GM20000 (cell line): ENCODE measurements around the gene MTHFS.

Experiments
- DNase-seq: peaks from one replicate; pipeline ENCODE4 v3.0.0; 2012; ENCODE audit warnings: low spot score
- CTCF ChIP-seq: IDR thresholded peaks from 2 replicates; pipeline ENCODE4 v1.5.1; 2012; ENCODE audit warnings: mild to moderate bottlenecking, control low read depth; ENCODE audit errors: extremely low read depth, missing control alignments

MTHFS gene

GRCh38 chr15:79844221-79844620 is 52.6 kb downstream of the MTHFS start:
- no peak for DNase-seq
- no peak for TF ChIP-seq CTCF

- no peak for TF ChIP-seq CTCF
- no peak for DNase-seq
These were observed 59.0 kb downstream of the MTHFS start for GRCh38 chr15:79837846-79838245.

GRCh38 chr15:79834495-79834894 is 62.3 kb downstream of the MTHFS start:
- DNase-seq, result no peak
- no peak for TF ChIP-seq CTCF

GRCh38 chr15:79832367-79833120 is 64.3 kb downstream of the MTHFS start:
- no peak for TF ChIP-seq CTCF
- DNase-seq, result no peak

- TF ChIP-seq CTCF, result no peak
- no peak for DNase-seq
These were observed 65.2 kb downstream of the MTHFS start for GRCh38 chr15:79831604-79832003.

- no peak for TF ChIP-seq CTCF
- DNase-seq, result no peak
These were observed 66.9 kb downstream of the MTHFS start for GRCh38 chr15:79829950-79830349.

GRCh38 chr15:79828447-79828846 is 68.4 kb downstream of the MTHFS start:
- TF ChIP-seq CTCF, result no peak
- no peak for DNase-seq
